Psoas muscle (tissue), 8 donors: Measurements from ENCODE around the gene COL7A1. TPM values are rescaled to one million over a fixed set of nuclear protein-coding genes. Genes with fewer than 3 reads are reported as not detected.

ENCODE experiments used
- ATAC-seq, 4 donors: fragments of 200-7000 bp; cut with Tn5 transposase; one replicate each; pipeline ENCODE4 v1.9.1; 2020; ENCODE audit warnings: moderate library complexity in 3 of 4, mild to moderate bottlenecking in 2 of 4
- DNase-seq, 2 donors: peaks; one replicate each; pipeline ENCODE4 v3.0.0-alpha.2; 2020
- H3K27ac ChIP-seq: fragments of 200-600 bp; one replicate; pipeline ENCODE4 v1.8.0; 2022
- H3K27me3 ChIP-seq, 3 donors: fragments of 200-600 bp in 1 of 3; one replicate each; pipeline versions ENCODE4 v1.6.1 to v1.8.0; 2013 to 2022; ENCODE audit warnings: low read length in 2 of 3, mild to moderate bottlenecking in 2 of 3, moderate library complexity in 1 of 3; ENCODE audit not compliant: insufficient read depth in 3 of 3
- H3K36me3 ChIP-seq, 2 donors: fragments of 200-600 bp in 1 of 2; one replicate each; pipeline versions ENCODE4 v1.6.1 to v1.8.0; 2013 to 2022; ENCODE audit warnings: low read depth in 1 of 2, mild to moderate bottlenecking in 1 of 2, moderate library complexity in 1 of 2; ENCODE audit not compliant: insufficient read depth in 1 of 2
- H3K4me1 ChIP-seq: fragments of 200-600 bp; one replicate; pipeline ENCODE4 v1.8.0; 2022
- H3K4me3 ChIP-seq: fragments of 200-600 bp; one replicate; pipeline ENCODE4 v1.8.0; 2022; ENCODE audit warnings: mild to moderate bottlenecking
- H3K9me3 ChIP-seq: fragments of 200-600 bp; one replicate; pipeline ENCODE4 v1.8.0; 2022
- CTCF ChIP-seq: fragments of 200-600 bp; IDR thresholded peaks from one replicate; pipeline ENCODE4 v1.8.0; 2022; ENCODE audit warnings: antibody characterized with exemption
- WGBS, 3 donors: extraction: QIAGEN DNeasy Blood & Tissue Kit; methylation state at CpG; one replicate each; pipeline versions ENCODE4 v1.1.6 to v1.1.7; 2013; 5-methylcytosine and 5-hydroxymethylcytosine counted together
- intact Hi-C, 2 donors: fragments of 100-400 bp; cut with DNase I; formaldehyde crosslinking; loops; one replicate each; pipeline versions ENCODE4 v1.11.0 to v1.14.2; 2022
- polyA plus RNA-seq, 3 donors: library from polyadenylated mRNA; stranded (reverse); fragments of 200-250 nt; gene quantifications; one replicate each; pipeline ENCODE4 v1.2.3, GENCODE V29; 2013
- total RNA-seq, 4 donors: library from RNA; stranded (reverse); fragmentation: NEBNext Ultra II Directional in 2 of 4; extraction: Animal tissue kit (Norgen Biotek cat#: 25700) in 2 of 4; gene quantifications; one replicate each; pipeline versions ENCODE4 v1.2.1 to v1.2.4, GENCODE V29; 2021 to 2023
- donor health status: healthy with polysubstance abuse.
- donor health status: DM: no; HTN: no; CAD: no; lungs with moderate emphysema.
- donor health status: Bipolar disorder and iron deficiency.
- donor health status: healthy.
- donor health status: DM: yes; HTN: yes; CAD: no.
- donor health status: DM: no; HTN: no; CAD: no.
- donor health status: DM: no; HTN: no; CAD: no.
- donor health status: DM: yes; HTN: yes; CAD: no.

The COL7A1 gene
- total and polyA plus RNA-seq, 7 donors, result 1.6 to 22.2 (median 5.1) TPM

- DNase-seq (no peak), ATAC-seq (no peak)
- Histone ChIP-seq H3K36me3 (peaks cover 0 to 7% of the 10 kb centered on the region in 2 donors), H3K9me3 (no peaks in the 10 kb centered on the region), H3K4me3 (no peak overlapping the region), H3K4me1 (peaks cover 19% of the 10 kb centered on the region), H3K27ac (no peak overlapping the region), H3K27me3 (no peaks in the 10 kb centered on the region)
- intact Hi-C loops, result no loop called here
- WGBS, 3 donors, result 56 to 68% (median 63%) methylated on average over 6 of the region's 6 CpGs
- no peak for TF ChIP-seq CTCF
Observed at GRCh38 chr3:48637305-48637704, 42.2 kb upstream of the COL7A1 start.

- WGBS, 3 donors, result 24 to 36% (median 30%) methylated on average over 10 of the region's 10 CpGs
- DNase-seq (peak in 1 of 2 donors; percentile 32), ATAC-seq (no peak)
- TF ChIP-seq CTCF, result no peak
- Histone ChIP-seq H3K4me3 (peak overlapping the region; percentile 92), H3K9me3 (no peaks in the 10 kb centered on the region), H3K27me3 (no peaks in the 10 kb centered on the region), H3K27ac (peak overlapping the region; percentile 79), H3K4me1 (peaks cover 19% of the 10 kb centered on the region), H3K36me3 (peaks cover 0 to 7% of the 10 kb centered on the region in 2 donors)
- intact Hi-C loops, result no loop called here
Observed at GRCh38 chr3:48636149-48636655, 41.1 kb upstream of the COL7A1 start.

- H3K4me1 ChIP-seq, result peaks cover 19% of the 10 kb centered on the region
- no peaks in the 10 kb centered on the region for H3K9me3 ChIP-seq
- H3K27me3 ChIP-seq, result no peaks in the 10 kb centered on the region
- TF ChIP-seq CTCF, result peak; percentile 23
- H3K36me3 ChIP-seq, result peaks cover 0 to 14% of the 10 kb centered on the region in 2 donors
- ATAC-seq (peak; percentile 97 to 99 (median 98)), DNase-seq (peak; percentile 98)
- H3K27ac ChIP-seq, result peak within 1 kb of the TSS; percentile 79
- intact Hi-C loops, result loop anchor here in 1 of 2 donors (2.0 kb wide), 2 partner anchors 27 to 77 kb away; partner anchors contain the start of gene UQCRC1
- H3K4me3 ChIP-seq, result peak within 1 kb of the TSS; percentile 92
- whole genome bisulfite sequencing, 3 donors, result 1% methylated on average over 46 to 68 of the region's 68 CpGs
Observed at GRCh38 chr3:48635222-48636021, 40.3 kb upstream of the COL7A1 start, which contains the start of gene SLC26A6. Gene SLC26A6 (minus strand): TSS chr3:48635461. CDS start chr3:48635393, 68 bp downstream.

- DNase-seq (peak; percentile 60 to 74), ATAC-seq (peak; percentile 32 to 53 (median 43))
- 3 to 4% (median 4%) methylated on average over 29 to 30 of the region's 30 CpGs for WGBS, 3 donors
- no peaks in the 10 kb centered on the region for H3K27me3 ChIP-seq
- H3K9me3 ChIP-seq, result no peaks in the 10 kb centered on the region
- no peak for TF ChIP-seq CTCF
- intact Hi-C loops, result loop anchor here in 1 of 2 donors (2.0 kb wide), 2 partner anchors 26 to 76 kb away; partner anchors contain the start of gene UQCRC1
- H3K4me3 ChIP-seq, result peak overlapping the region; percentile 92
- peak overlapping the region; percentile 79 for H3K27ac ChIP-seq
- peaks cover 0 to 21% of the 10 kb centered on the region in 2 donors for H3K36me3 ChIP-seq
- peaks cover 19% of the 10 kb centered on the region for H3K4me1 ChIP-seq
Observed at GRCh38 chr3:48634661-48635221, 39.6 kb upstream of the COL7A1 start.
